Psoas muscle (tissue), 8 donors: Measurements from ENCODE around the gene SSNA1. TPM values are rescaled to one million over a fixed set of nuclear protein-coding genes. Genes with fewer than 3 reads are reported as not detected.

Experiments
- ATAC-seq, 4 donors: fragments of 200-7000 bp; cut with Tn5 transposase; one replicate each; pipeline ENCODE4 v1.9.1; 2020; ENCODE audit warnings: moderate library complexity in 3 of 4, mild to moderate bottlenecking in 2 of 4
- DNase-seq, 2 donors: peaks; one replicate each; pipeline ENCODE4 v3.0.0-alpha.2; 2020
- H3K27ac ChIP-seq: fragments of 200-600 bp; one replicate; pipeline ENCODE4 v1.8.0; 2022
- H3K27me3 ChIP-seq, 3 donors: fragments of 200-600 bp in 1 of 3; one replicate each; pipeline versions ENCODE4 v1.6.1 to v1.8.0; 2013 to 2022; ENCODE audit warnings: low read length in 2 of 3, mild to moderate bottlenecking in 2 of 3, moderate library complexity in 1 of 3; ENCODE audit not compliant: insufficient read depth in 3 of 3
- H3K36me3 ChIP-seq, 2 donors: fragments of 200-600 bp in 1 of 2; one replicate each; pipeline versions ENCODE4 v1.6.1 to v1.8.0; 2013 to 2022; ENCODE audit warnings: low read depth in 1 of 2, mild to moderate bottlenecking in 1 of 2, moderate library complexity in 1 of 2; ENCODE audit not compliant: insufficient read depth in 1 of 2
- H3K4me1 ChIP-seq: fragments of 200-600 bp; one replicate; pipeline ENCODE4 v1.8.0; 2022
- H3K4me3 ChIP-seq: fragments of 200-600 bp; one replicate; pipeline ENCODE4 v1.8.0; 2022; ENCODE audit warnings: mild to moderate bottlenecking
- H3K9me3 ChIP-seq: fragments of 200-600 bp; one replicate; pipeline ENCODE4 v1.8.0; 2022
- WGBS, 3 donors: extraction: QIAGEN DNeasy Blood & Tissue Kit; methylation state at CpG; one replicate each; pipeline versions ENCODE4 v1.1.6 to v1.1.7; 2013; 5-methylcytosine and 5-hydroxymethylcytosine counted together
- intact Hi-C, 2 donors: fragments of 100-400 bp; cut with DNase I; formaldehyde crosslinking; loops; one replicate each; pipeline versions ENCODE4 v1.11.0 to v1.14.2; 2022
- polyA plus RNA-seq, 3 donors: library from polyadenylated mRNA; stranded (reverse); fragments of 200-250 nt; gene quantifications; one replicate each; pipeline ENCODE4 v1.2.3, GENCODE V29; 2013
- total RNA-seq, 4 donors: library from RNA; stranded (reverse); fragmentation: NEBNext Ultra II Directional in 2 of 4; extraction: Animal tissue kit (Norgen Biotek cat#: 25700) in 2 of 4; gene quantifications; one replicate each; pipeline versions ENCODE4 v1.2.1 to v1.2.4, GENCODE V29; 2021 to 2023
- TF ChIP-seq, protein P1 (sequence below): fragments of 200-600 bp; IDR thresholded peaks from one replicate; pipeline ENCODE4 v1.8.0; 2022; ENCODE audit warnings: antibody characterized with exemption
- donor health status: healthy with polysubstance abuse.
- donor health status: DM: no; HTN: no; CAD: no; lungs with moderate emphysema.
- donor health status: Bipolar disorder and iron deficiency.
- donor health status: healthy.
- donor health status: DM: yes; HTN: yes; CAD: no.
- donor health status: DM: no; HTN: no; CAD: no.
- donor health status: DM: no; HTN: no; CAD: no.
- donor health status: DM: yes; HTN: yes; CAD: no.

The SSNA1 gene
- total and polyA plus RNA-seq, 7 donors: 51.5 to 176 (median 65.4) TPM

DNA sequence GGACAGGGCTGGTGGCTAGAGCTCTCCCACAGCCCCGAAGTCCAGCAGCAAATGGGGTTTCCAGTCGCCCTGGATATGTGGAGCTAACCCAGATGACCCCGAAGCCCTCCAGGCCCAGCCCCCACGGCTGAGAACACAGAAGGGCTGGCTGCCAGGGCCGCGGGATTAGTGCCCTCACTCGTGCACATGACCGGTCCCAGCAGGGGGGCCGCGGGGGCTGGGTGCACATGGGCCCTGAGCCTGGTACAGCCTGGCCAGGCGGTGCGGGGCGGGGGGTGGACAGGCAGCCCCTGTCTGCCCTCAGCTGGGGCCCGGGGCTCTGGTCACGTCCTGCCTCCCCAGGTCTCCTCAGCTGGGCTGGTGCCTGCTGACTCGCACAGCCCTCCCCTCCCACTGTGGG is 5.9 kb downstream of the SSNA1 start:
- Histone ChIP-seq H3K9me3 (no peaks in the 10 kb centered on the region), H3K27me3 (no peaks in the 10 kb centered on the region), H3K4me1 (peaks cover 46% of the 10 kb centered on the region), H3K36me3 (peaks cover 3 to 29% of the 10 kb centered on the region in 2 donors), H3K27ac (no peak overlapping the region), H3K4me3 (no peak overlapping the region)
- DNase-seq (no peak), ATAC-seq (peak in 2 of 4 donors; percentile 26 to 33)
- 41 to 46% (median 44%) methylated on average over 16 of the region's 16 CpGs for WGBS, 3 donors
- intact Hi-C loops: no loop called here
- TF ChIP-seq, protein P1, sequence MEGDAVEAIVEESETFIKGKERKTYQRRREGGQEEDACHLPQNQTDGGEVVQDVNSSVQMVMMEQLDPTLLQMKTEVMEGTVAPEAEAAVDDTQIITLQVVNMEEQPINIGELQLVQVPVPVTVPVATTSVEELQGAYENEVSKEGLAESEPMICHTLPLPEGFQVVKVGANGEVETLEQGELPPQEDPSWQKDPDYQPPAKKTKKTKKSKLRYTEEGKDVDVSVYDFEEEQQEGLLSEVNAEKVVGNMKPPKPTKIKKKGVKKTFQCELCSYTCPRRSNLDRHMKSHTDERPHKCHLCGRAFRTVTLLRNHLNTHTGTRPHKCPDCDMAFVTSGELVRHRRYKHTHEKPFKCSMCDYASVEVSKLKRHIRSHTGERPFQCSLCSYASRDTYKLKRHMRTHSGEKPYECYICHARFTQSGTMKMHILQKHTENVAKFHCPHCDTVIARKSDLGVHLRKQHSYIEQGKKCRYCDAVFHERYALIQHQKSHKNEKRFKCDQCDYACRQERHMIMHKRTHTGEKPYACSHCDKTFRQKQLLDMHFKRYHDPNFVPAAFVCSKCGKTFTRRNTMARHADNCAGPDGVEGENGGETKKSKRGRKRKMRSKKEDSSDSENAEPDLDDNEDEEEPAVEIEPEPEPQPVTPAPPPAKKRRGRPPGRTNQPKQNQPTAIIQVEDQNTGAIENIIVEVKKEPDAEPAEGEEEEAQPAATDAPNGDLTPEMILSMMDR: no peak

DNA sequence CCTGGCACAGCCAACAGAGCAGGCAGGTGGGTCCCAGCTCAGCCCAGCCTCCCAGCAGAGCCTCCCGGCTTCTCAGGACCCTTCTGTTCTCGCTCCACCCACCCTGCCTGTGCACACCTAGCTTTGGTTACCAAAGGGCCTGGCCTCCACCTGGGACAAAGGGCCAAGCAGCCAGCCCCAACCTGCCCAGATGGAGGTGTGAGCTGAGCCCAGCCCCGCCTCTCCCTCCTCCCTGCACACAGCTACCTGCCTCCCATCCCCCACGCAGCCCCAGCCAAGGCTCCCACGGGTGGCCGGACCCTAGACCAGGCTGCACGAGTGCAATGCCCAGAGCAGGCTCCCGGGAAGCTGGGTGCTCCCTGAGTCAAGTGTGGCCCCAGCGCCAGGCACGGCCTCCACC is 6.4 kb downstream of the SSNA1 start:
- peaks cover 46% of the 10 kb centered on the region for H3K4me1 ChIP-seq
- no peak overlapping the region for H3K4me3 ChIP-seq
- no peaks in the 10 kb centered on the region for H3K27me3 ChIP-seq
- peaks cover 3 to 25% of the 10 kb centered on the region in 2 donors for H3K36me3 ChIP-seq
- TF ChIP-seq, protein P1: no peak
- 78 to 86% (median 80%) methylated on average over 10 of the region's 10 CpGs for WGBS, 3 donors
- intact Hi-C loops: no loop called here
- ATAC-seq (no peak), DNase-seq (no peak)
- no peak overlapping the region for H3K27ac ChIP-seq
- H3K9me3 ChIP-seq: no peaks in the 10 kb centered on the region

DNA sequence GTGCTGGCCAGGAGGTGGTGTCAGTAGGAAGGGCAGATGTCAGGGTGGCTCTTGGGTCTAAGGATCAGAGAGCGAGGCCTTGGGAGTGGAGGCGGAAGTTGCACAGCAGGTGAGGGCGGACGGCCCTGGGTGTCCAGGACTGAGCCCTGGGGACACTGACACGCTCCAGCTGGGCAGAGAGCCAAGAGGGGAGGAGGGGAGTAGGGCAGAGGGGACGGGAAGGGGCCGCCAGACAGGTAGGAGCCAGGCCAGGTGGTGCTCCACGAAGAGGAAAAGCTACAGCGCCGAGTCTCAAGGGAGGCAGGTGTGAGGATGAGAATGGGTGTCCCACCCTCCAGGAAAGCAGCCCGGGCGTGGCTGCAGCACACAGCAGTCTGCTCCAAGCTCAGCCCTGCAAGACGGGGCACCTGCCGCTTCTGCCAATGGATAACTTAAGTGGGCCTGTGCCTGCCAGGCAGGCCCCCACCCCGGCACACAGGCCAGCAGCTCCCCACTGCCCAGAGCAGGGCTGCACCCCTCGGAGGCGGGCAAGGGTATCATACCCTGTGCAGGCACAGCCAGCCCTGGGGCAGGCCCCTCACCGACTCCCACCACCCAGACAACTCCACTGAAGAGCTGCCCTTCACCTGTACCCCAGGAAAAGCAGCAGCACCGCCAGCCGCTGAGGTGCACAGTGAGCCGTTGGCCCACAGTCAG is 7.2 kb downstream of the SSNA1 start:
- 82 to 85% (median 84%) methylated on average over 17 to 21 of the region's 21 CpGs for WGBS, 3 donors
- ATAC-seq (no peak), DNase-seq (no peak)
- H3K4me3 ChIP-seq: no peak overlapping the region
- no peak overlapping the region for H3K27ac ChIP-seq
- H3K4me1 ChIP-seq: peaks cover 38% of the 10 kb centered on the region
- no peaks in the 10 kb centered on the region for H3K9me3 ChIP-seq
- no peaks in the 10 kb centered on the region for H3K27me3 ChIP-seq
- intact Hi-C loops: no loop called here
- TF ChIP-seq, protein P1: no peak
- peaks cover 3 to 17% of the 10 kb centered on the region in 2 donors for H3K36me3 ChIP-seq

DNA sequence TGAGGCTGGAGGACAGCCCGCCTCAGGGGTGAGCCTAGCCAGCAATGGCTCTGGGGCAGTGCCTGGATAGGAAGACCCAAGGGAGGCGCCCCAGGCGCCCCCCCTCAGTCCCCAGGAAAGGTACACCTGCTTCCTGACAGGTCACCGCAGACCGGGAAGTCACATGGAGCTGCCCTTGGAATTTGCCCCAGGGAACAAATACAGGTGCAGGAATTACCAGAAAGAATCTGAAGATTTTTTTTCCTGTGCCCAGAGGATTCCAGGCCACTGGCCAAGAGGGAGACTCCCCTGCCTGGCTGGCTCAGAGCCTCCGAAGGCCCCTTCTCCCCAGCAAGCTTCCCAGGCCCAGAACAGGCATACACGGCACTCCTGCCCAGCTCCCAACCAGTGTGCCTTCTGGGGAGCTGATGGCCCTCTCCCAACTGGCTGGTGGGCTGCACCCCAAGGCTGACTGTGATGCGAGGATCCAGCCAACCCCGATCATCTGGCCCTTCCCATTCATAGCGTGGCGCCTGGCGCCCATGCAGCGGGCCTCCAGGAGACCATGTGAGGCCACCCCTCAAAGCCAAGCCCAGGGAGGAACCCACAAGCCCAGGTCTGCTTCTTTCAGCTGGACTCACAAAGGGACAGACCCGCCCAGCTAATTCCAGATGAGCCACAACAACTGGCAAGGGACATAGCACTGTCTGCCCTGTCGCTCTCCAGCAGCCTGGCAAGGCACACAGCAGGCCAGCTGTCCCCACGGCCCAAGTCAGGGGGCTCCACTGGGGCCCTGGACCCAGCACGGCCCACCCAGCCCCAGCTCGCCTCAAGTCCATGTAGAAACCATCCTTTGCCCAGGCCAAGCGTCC is 9.8 kb downstream of the SSNA1 start:
- Histone ChIP-seq H3K4me3 (peak overlapping the region; percentile 90), H3K4me1 (peaks cover 56% of the 10 kb centered on the region), H3K27me3 (no peaks in the 10 kb centered on the region), H3K9me3 (no peaks in the 10 kb centered on the region), H3K36me3 (no peaks in the 10 kb centered on the region), H3K27ac (no peak overlapping the region)
- TF ChIP-seq, protein P1: no peak
- ATAC-seq (no peak), DNase-seq (no peak)
- intact Hi-C loops: no loop called here
- 63 to 66% (median 65%) methylated on average over 19 of the region's 19 CpGs for WGBS, 3 donors
